GM21367 (cell line): ENCODE measurements around the gene EPHB3.
"Not testable (repeated sequence)": the region's sequence is repeated elsewhere in the genome, so short reads cannot be mapped to it uniquely, and the experiment has no call there.

Source experiments
- ATAC-seq: cut with Tn5 transposase; IDR thresholded peaks from one replicate; pipeline ENCODE4 v1.9.1; 2021; ENCODE audit not compliant: unreplicated experiment

EPHB3 gene

DNA sequence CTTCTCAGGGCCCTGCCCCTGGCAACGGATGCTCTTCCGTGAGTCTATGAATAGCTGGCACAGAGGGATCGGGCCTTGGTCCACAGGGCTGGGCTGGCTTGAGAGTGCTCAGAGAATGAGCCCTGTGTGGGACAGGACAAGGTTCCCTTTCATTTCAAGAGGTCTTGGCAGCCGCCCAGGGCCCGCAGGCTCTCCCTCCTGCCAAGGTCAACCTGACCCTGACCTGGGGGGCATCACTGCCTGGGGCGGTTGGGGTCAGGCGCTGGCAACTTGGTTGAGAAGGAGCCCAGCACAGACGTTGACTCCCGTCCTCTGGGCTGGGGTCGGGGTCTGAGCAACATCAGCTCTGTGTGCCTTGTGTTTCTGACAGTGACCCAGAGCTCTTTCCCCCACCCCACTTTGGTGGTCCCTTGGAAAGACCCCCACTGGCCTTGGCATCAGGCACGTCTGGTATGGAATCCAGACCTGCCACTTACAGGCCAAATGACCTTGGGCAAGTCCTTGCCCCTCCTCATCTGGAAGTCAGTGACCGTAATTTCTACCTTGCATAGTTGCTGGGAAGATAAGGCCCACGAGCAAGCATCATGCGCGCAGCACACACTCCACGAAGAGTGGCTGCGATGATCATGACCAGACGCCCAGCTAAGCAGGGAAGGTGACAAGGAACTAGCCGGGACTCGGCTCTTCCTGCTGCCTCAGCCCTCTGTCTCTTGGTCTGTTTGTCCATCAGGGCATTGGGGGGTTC, 36.4 kb downstream of the EPHB3 start:
- ATAC-seq, result no peak

DNA sequence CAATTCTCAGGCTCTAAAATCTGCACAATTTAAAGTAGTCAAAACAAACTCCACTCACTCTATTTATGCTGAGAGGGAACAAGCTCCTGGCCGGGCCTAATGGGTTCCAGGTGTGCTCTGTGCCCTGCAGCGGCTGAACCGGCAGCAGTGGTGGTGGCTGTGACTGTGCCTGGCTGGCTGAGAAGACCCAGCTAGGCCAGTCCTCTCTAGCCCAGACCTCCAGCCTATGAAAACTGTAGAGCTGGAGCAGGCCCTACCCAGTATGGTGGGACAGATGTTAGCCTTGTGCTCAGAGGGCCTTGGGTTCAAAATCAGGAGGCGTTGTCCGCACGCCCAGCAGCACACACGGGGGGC, 37.0 kb downstream of the EPHB3 start:
- ATAC-seq, result no peak

DNA sequence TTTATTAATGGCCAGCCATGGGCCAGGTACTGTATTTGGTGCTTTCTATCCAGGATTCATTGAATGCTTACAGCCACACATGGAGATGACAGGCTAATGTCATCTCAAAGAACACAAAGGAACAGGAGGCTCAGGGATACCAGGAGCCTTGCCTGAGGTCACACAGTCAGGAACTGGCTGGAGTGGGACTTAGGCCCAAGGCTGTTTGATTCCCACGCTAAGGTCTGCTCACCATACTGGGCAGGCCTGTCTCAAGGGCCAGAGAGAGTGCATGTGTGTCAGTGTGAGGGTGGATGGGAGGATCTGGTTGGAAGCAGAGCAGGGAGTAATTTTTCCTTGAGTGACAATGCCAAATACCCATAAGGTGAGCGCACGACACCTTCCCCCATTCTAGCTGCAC, 37.6 kb downstream of the EPHB3 start:
- ATAC-seq, result no peak

DNA sequence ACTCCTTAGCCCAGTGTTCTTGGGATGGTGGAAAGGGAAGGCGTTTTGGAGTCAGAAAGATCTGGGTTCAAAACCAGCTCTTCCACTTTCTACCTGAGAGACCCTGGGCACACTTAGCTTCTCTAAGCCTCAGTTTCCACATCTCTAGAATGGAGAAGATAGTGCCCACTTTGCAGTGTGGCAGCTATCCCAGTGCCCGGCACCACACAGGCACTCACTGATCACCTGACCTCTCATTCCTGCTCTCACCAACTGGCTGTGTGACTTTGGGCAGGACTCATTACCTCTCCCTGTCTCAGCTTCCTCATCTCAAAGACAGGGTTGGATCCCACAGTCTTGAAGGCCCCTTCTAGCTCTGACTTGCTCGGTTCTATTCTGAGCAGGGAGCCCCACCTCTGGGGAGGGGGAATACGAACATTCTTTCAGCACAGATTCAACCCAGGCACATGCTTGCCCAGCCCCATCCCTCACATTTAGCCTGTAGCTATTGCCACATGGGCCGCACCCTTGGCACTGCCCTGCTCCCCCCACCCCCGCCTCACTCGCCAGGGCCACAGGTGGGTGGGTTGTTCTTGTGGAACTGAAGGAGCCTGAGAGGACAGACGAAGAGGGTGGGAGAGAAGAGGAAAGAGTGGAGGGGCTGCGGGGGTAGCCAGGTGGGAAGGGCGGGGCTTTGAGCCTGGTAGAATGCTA, 39.2 kb downstream of the EPHB3 start:
- ATAC-seq, result no peak

DNA sequence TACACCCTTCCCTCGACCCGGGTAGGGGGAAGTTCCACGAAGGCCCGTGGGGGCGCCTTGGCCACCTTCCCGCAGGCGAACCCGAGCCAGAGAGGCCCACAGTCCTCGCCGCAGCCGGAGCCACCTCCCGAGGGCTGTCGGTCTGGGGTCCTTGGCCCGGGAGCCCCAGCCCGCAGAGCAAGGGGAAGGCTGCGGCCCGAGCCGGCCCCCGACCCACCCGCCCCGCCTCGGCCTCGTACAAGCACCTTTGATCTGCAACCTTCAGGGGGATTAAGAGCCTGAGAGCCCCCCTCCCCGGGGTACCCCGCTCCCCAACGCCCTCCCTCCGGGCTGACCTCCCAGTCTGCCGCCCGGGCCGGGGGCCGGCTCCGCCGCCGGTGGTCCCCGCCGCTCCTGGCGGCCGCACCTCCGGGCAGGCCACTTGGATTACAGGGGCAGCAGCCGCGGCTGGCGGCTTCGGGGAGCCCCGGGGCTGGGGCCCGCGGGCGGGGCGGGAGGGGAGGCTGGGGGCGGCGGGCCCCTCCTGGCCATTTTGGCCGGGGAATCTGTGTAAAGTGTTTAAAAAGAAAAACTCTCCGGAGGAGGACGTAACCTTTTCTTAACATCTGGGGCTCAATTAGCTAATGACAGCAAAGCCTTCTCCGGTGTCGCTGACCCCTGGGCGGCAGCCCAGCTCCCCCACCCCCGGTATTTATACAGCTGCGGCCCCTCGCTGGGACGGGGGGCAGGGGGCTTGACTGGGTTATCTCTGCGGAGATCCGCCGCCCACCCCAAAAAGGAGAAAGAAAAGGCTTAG, 40.2 kb downstream of the EPHB3 start:
- no peak for ATAC-seq

DNA sequence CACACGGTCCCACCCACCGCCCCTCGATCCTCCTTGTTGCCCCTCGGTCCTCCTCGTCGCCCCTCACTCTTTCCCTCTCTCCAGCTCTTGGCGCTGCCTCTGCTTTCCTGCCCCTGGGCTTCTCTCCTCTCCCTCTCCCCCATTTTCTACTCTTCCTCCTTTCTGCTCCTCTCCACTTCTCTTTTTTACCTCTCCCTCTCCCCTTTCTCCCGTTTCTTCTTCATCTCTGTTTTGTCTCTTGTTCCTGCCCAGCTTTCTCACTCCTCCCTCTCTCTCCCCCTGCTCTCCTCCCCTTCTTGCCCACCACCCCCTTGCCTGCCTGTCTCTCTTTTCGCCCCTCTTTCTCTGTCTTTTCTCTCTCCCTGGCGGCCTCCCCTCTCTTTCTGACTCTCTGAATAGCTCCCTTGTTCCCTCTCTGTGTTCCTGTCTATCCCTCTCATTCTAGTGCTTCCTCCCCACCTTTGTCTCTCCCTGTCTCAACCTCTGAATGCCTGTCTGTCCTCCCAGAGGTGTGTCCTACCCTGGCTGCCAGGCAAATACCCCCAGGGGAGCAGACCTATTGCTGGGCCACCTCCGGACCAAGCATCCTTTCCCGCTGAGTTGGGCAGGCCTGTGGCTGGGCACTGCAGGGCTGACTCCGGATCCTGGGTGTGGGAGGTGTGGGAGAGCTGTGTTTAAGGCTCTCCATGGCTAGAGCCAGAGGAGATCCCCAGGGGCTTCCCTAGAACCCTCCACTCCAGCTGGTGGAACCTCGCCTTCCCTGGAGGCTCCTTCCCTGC, 41.0 kb downstream of the EPHB3 start:
- ATAC-seq, result no peak

DNA sequence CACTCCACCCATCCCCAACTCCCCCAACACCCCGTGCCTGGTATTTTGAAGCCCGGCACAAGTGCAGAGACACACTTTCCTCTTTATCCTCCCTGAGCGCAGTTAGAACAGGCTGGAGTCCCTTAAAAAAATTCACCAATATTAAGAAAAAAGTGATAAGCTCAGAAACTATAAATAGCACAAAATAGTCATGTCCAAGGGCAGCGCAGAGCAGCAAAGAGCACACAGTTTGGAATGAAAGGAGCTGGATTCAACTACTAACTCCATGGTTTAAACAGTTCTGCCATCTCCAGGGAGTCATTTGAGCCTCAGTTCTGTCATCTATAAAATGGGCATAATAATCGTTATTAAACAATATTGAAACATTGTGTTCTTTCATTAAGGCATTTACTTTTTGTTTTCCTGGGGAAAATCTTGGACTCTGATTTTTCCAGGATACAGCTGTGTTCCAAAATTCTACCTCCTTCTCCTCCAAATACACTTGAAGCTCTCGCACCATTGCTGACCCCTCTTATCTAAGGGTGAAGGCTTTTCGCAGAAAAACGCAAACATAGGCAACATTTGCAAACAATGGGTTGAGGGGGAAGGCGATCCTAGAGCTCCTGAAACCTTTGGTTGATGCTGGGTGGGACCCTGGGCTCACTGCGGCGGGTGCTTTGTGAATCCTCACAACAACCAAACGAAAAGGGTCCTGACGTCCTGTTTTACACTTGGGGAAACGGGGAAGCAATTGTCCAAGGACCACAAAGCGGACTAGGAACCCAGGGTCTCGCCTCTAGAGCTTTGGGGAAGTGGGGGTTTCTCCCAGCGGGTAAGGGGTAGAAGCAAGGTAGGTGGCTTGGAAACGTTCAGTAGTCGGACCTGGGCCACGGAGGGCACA, 41.8 kb downstream of the EPHB3 start:
- no peak for ATAC-seq

DNA sequence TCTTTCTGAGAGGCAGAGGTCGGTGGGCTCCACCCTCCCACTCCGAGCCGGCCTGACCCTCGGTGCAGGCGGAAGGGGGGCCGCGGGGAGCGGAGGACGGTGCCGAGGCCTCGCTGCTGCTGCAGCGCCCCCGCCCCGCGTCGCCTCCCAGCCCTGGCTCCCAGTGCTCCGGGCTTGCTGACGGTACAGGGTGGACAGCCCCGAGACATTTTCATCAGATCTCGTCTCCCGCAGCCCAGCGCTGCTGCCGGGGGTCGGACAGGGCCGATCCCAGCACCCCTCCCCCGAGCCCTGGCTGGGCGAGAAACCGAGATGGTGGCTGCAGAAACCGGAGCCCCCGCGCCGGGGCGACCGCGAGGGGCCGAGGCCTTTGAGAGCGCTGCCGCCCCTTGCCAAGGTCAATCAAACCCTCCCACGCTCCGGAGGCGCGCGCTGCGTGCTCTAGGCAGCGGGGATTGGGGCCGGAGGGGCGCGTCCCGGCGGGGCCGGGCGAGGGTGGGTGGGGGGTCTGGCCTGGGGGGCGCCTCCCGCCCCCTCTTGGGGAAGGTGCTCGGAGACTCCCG, 42.5 kb downstream of the EPHB3 start:
- ATAC-seq, result no peak

DNA sequence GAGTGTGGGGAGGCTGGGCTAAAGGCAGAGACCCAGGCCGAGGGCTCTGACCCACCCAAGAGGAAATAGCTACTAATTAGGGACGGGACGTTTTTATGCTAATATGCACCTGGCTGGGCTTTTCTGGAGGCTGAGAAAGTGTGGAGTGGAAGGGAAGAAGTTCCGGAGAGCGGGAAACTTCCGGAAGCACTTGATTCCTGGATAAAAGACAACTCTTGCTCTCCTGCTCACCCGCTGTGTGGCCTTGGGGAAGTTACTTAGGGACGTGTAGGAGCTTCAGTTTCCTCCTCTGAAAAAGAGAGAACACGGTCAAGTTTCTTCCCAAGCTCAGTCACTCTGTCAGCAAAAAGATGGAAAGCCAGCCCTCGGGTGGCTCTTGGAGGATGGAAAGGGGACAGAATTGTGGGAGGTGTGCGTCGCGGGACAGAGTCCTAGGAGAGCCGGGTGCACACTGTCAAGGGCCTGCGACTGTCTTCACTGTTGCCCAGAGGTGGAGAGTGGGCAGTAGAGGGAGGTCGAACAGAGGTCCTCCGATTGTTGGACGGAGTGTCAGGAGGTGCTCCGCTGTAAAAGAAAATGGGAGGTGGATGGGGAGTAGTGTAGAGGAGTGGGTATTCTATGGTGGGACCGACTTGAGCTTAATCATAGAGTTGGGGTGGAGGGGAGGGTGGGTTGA, 43.2 kb downstream of the EPHB3 start:
- ATAC-seq, result no peak

DNA sequence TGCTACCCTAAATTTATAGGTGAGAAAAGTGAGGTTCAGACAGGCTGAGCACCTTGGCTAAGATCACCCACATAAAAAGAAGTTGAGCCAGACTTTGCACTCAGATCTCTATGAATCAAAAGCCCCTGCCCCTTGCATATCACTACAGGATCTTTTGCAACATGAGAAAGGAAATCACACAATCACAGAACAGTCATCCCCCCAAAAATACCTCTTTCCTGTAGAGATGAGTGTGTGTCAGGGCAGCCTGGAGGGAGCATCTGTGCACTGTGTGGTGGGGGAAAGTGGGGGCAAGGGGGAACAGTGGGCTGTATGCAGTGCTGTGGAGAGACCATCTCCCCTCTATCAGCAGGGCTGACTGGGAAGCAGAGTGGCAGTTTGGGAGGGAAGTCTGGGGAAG, 46.6 kb downstream of the EPHB3 start:
- ATAC-seq, result no peak

DNA sequence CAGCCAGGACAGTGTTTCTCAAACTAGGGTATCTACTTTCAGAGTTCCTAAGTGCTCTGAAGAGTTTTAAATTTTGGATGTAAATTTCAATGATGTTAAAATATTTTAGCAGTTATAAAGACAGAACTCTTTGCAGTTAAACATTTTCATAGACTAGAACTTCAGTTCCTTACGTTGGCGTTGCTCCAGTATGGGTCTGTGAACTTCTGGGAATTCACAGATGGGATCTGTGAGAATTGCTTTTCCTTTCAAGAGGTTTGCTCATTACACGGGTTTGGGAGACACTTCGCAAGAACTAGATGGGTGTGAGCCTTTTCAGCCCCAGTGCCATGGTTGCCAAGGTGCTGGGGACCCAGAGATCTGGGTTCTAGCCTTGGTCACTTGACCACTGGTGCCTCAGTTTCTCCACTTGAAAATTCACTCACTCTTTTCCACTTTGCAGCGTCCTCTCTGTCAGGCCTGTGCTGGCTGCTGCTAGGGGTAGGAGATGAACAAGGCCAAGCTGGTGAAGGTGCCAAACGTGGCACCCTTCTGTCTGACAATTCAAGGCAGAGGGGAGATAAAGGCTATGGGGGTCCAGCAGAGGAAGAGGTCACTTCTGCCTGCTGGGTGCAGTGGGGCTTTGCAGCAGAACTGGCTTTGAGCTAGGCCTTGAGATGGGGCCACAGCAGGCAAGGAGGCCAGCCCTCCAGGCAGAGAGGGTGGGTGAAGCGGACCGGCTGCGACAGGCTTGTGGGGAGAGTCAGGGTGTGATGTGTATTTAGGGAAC, 48.1 kb downstream of the EPHB3 start:
- no peak for ATAC-seq

DNA sequence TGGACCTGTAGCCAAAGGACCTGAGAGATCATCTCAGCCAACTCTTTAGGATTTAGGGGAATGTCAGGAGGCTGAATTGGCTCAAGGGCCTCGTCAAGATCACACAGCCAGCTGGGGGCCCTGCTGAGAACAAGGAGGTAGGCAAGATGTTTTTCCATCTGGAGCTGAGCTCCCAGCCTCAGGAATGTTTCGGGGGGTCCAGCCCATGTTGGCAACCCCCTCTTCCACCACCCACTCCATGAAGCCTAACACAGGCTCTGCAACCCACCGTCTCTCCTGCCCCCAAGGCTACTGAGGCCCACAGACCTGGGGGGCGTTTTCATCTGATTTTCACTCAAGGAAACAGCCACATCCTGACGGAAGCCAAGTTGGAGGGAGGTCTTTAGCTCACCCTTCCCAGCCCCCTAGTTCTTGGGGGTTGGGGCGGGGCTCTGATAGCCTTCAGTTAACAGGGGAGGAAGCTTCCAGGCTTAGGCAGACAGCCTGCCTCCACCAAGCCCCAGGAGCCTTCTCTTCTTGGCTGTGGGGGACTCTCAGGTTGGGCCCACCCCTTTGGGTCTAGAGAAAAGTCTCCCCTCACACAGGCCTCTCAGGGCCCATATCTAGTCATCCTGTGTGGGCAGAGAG, 48.8 kb downstream of the EPHB3 start:
- ATAC-seq, result no peak

DNA sequence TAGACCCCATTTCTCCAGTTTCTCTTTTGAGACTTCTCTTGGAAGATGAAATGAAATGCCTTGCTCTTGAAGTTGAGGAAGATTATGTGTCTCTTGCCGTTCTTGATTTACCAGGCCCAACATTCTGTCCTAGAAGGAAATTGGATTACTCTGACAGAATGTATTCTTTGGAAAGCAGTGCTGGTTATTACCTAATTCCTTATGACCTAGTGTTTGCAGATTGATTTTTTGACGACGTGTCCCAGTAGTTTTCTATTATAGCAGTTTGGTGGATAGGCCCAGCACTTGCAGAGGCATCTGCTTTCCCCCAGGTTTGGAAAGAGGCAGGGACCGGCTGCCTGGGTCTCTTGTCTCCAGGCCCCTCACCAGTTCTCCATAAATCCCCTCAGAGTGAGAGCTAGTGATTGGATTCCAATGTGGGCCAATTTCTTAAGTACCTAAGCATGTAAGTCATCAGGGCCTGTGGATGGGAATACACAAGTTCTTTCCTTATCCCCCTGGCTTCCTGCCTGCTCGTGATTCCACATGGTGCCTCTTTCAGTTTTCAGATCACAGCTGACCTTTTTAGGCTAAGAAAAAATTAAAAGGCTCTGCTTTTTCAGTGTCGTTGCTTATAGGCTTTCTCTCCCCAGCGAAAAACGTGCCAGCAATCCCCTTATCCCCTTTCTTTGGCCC, 50.2 kb downstream of the EPHB3 start:
- no peak for ATAC-seq

DNA sequence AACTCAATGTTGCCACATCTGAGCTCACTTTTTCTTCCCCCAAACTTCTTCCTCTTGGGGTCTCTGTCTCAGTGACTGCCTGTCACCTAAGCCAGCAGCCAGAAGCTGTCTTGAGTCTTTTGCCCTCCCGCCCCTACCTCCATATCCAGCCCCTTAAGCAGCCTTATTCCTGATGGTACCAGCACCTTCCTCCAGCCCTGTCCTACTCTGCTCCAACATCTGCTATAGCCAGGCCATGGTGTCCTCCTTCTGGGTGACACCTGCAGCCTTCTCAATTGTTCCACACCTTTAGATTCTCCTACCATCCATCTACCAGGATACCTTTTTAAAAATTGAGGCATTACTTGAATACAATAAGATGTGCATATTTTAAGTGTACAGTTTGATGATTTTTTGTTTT, 53.8 kb downstream of the EPHB3 start:
- no peak for ATAC-seq

DNA sequence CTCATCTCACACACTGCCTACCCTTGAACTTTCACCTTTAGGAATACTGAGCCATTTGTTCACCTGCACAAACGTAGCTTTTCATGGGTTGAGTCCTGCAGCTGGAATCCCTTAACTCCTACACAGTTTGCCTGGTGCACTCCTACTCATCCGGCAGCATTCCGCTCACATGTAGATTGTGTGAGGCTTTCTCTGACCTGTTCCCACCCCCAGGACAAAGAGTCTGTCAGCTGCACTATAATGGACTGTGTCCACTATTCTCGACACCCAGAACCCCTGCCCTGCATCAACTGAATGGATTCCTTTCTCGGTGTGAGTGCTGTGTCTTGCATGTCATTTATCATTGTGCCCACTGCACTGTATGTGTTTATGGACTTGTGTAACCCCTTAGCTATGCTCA, 54.9 kb downstream of the EPHB3 start:
- ATAC-seq, result no peak

DNA sequence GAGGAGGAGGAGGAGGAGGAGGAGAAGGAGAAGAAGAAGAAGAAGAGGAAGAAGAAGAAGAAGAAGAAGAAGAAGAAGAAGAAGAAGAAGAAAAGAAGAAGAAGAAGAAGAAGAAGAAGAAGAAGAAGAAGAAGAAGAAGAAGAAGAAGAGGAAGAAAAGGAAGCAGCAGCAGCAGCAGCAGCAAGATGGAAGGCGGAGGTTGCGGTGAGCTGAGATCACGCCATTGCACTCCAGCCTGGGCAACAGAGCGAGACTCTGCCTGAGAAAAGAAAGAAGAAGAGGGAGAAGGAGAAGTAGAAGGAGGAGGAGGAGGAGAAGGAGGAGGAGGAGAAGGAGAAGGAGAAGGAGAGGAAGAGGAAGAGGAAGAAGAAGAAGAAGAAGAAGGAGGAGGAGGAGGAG, 55.7 kb downstream of the EPHB3 start:
- not testable (repeated sequence) for ATAC-seq

DNA sequence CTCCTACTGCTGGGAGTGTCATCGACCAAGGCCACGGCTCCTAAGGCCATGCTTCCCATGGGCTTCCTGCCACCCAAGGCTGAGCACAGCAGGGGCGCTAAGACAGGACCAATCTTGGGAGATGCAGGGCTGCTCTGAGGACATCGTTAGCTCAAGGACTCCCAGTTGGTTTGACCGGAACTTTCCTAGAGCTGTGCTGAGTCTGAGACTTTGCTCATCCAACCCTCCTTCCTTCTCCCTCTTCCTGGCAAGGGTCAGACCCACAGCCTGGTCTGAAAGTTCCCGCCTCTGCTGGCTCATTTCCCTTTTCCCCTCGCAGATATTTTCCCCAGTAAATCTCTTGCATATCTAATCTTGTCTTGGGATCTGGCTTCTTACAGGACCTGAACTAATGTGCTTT, 57.2 kb downstream of the EPHB3 start:
- ATAC-seq, result no peak

DNA sequence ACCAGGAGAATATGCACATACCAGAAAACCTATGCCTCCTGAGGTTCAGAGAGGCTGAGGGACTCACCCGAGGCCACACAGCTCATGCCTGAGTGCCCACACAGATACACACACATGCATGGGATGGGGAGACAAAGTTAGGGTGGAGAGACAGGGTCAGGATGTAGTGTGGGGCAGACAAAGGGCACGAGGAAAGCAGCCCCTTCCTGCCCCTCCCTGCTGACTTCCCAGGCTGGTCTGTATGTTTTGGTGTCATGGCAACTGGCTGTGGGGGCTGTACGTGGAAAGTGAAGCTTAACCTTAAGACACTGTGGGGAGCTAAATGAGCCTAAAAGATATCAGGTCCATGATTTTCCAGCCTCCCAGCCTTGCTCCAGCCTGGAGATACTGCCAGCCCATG, 57.8 kb downstream of the EPHB3 start:
- no peak for ATAC-seq
